OCI-LY3 (cell line): ENCODE measurements around the gene PER1.

Experiments
- H2AFZ ChIP-seq: fragments of 200-600, 300-600 bp; shearing (Covaris generic); 2 replicates; pipeline ENCODE4 v1.6.0; 2014; ENCODE audit warnings: antibody characterized with exemption, low read depth, low read length
- H3K27ac ChIP-seq: fragments of 200-600, 300-600 bp; sonication (generic); 2 replicates; pipeline ENCODE4 v1.5.1; 2014; ENCODE audit warnings: mild to moderate bottlenecking, low read length, moderate library complexity, mixed read lengths
- H3K27me3 ChIP-seq: fragments of 200-600, 300-600 bp; sonication (generic); 2 replicates; pipeline ENCODE4 v1.6.1; 2014; ENCODE audit warnings: low read depth, low read length, mixed read lengths
- H3K36me3 ChIP-seq: fragments of 200-600, 300-600 bp; sonication (generic); replicated peaks from 2 replicates; pipeline ENCODE3; 2014; ENCODE audit warnings: low read depth, low read length, mixed read lengths
- H3K4me1 ChIP-seq: fragments of 300-600, 200-600 bp; sonication (generic); 2 replicates; pipeline ENCODE4 v1.6.1; 2014; ENCODE audit warnings: low read length, mixed read lengths
- H3K4me2 ChIP-seq: fragments of 200-600, 300-600 bp; sonication (generic); 2 replicates; pipeline ENCODE4 v1.6.1; 2014; ENCODE audit warnings: low read length, mixed read lengths
- H3K4me3 ChIP-seq: fragments of 300-600, 200-600 bp; sonication (generic); 2 replicates; pipeline ENCODE4 v1.5.1; 2014; ENCODE audit warnings: antibody characterized with exemption, mild to moderate bottlenecking, low read length, moderate library complexity
- H3K79me2 ChIP-seq: fragments of 300-600, 200-600 bp; shearing (Covaris generic); 2 replicates; pipeline ENCODE4 v1.6.1; 2014; ENCODE audit warnings: mild to moderate bottlenecking, low read length, mixed read lengths
- H3K9ac ChIP-seq: fragments of 300-600, 200-600 bp; shearing (Covaris generic); 2 replicates; pipeline ENCODE4 v1.6.0; 2014; ENCODE audit warnings: mild to moderate bottlenecking, low read length, moderate library complexity
- H3K9me3 ChIP-seq: fragments of 200-600, 300-600 bp; shearing (Covaris generic); 2 replicates; pipeline ENCODE4 v1.6.1; 2014; ENCODE audit warnings: low read length, mixed read lengths; ENCODE audit not compliant: insufficient read depth
- H4K20me1 ChIP-seq: fragments of 200-600, 300-600 bp; sonication (generic); 2 replicates; pipeline ENCODE4 v1.6.1; 2016; ENCODE audit warnings: low read length, mixed read lengths; ENCODE audit not compliant: insufficient read depth
- CTCF ChIP-seq: fragments of 200-600, 300-600 bp; sonication (generic); IDR thresholded peaks from 2 replicates; pipeline ENCODE4 v1.5.1; 2014; ENCODE audit warnings: antibody characterized with exemption, low read length, low read depth
- EZH2phosphoT487 ChIP-seq: fragments of 200-600 bp; shearing (Covaris generic); IDR thresholded peaks from 2 replicates; pipeline ENCODE4 v1.6.1; 2018; ENCODE audit warnings: antibody characterized with exemption, mixed run types, low read depth

The PER1 gene

GRCh38 chr17:8167526-8167925 is 15.3 kb upstream of the PER1 start:
- Histone ChIP-seq H3K79me2 (peaks cover 2% of the 10 kb centered on the region), H3K9ac (no peak overlapping the region), H3K4me1 (peaks cover 15% of the 10 kb centered on the region)

GRCh38 chr17:8166731-8167130 is 14.5 kb upstream of the PER1 start:
- TF ChIP-seq EZH2phosphoT487 (no peak), CTCF (no peak)
- Histone ChIP-seq H3K9me3 (no peaks in the 10 kb centered on the region), H3K4me2 (no peak overlapping the region), H4K20me1 (peaks cover 4% of the 10 kb centered on the region; the same call in 1 of the 2 replicates), H3K27me3 (no peaks in the 10 kb centered on the region), H3K36me3 (no peaks in the 10 kb centered on the region), H3K4me3 (no peak overlapping the region), H3K4me1 (peaks cover 17% of the 10 kb centered on the region), H3K9ac (no peak overlapping the region), H3K79me2 (peaks cover 10% of the 10 kb centered on the region), H3K27ac (no peak overlapping the region), H2AFZ (no peak overlapping the region)

More at GRCh38 chr17:8167526-8167925, 15.3 kb upstream of the PER1 start:
- Histone ChIP-seq H2AFZ (no peak overlapping the region), H3K27me3 (no peaks in the 10 kb centered on the region), H3K9me3 (no peaks in the 10 kb centered on the region), H3K4me3 (no peak overlapping the region), H3K4me2 (no peak overlapping the region), H3K27ac (no peak overlapping the region), H3K36me3 (no peaks in the 10 kb centered on the region), H4K20me1 (no peaks in the 10 kb centered on the region)
- TF ChIP-seq EZH2phosphoT487: no peak
- no peak for TF ChIP-seq CTCF

- Histone ChIP-seq H3K36me3 (peaks cover 2% of the 10 kb centered on the region), H2AFZ (no peak overlapping the region), H4K20me1 (peaks cover 8% of the 10 kb centered on the region; the same call in 1 of the 2 replicates), H3K27ac (no peak overlapping the region), H3K4me3 (no peak overlapping the region), H3K79me2 (peaks cover 17% of the 10 kb centered on the region), H3K9ac (no peak overlapping the region), H3K9me3 (no peaks in the 10 kb centered on the region), H3K4me1 (peaks cover 27% of the 10 kb centered on the region), H3K27me3 (no peaks in the 10 kb centered on the region), H3K4me2 (no peak overlapping the region)
- TF ChIP-seq EZH2phosphoT487: no peak
- TF ChIP-seq CTCF: no peak
Observed at GRCh38 chr17:8164815-8165131, 12.6 kb upstream of the PER1 start.

GRCh38 chr17:8163978-8164814 is 12.0 kb upstream of the PER1 start:
- H2AFZ ChIP-seq: peak overlapping the region; percentile 41; the same call in 1 of the 2 replicates
- peaks cover 27% of the 10 kb centered on the region for H3K4me1 ChIP-seq
- peaks cover 5% of the 10 kb centered on the region for H3K36me3 ChIP-seq
- H3K27me3 ChIP-seq: no peaks in the 10 kb centered on the region
- H3K4me2 ChIP-seq: peak overlapping the region; percentile 99
- no peak for TF ChIP-seq EZH2phosphoT487
- no peak for TF ChIP-seq CTCF
- no peaks in the 10 kb centered on the region for H3K9me3 ChIP-seq
- H3K27ac ChIP-seq: peak overlapping the region; percentile 71
- peaks cover 21% of the 10 kb centered on the region for H3K79me2 ChIP-seq
- H3K9ac ChIP-seq: peak overlapping the region; percentile 99
- H4K20me1 ChIP-seq: peaks cover 8% of the 10 kb centered on the region; the same call in 1 of the 2 replicates
- H3K4me3 ChIP-seq: peak overlapping the region; percentile 99
